HT-29 (cell line): ENCODE measurements around the gene PTPRU. TPM values are rescaled to one million over a fixed set of nuclear protein-coding genes. Genes with fewer than 3 reads are reported as not detected.

Experiments used
- DNase-seq: peaks from one replicate; pipeline ENCODE4 v3.0.0-alpha.2; 2015; ENCODE audit warnings: low spot score
- total RNA-seq: library from RNA; depleted of rRNA; stranded (reverse); fragments of >200 nt; shearing (Covaris generic); gene quantifications from 2 replicates; pipeline ENCODE4 v1.2.3, GENCODE V29; 2014

The PTPRU gene
- total RNA-seq, 1 experiment from 2014 or later, result 0.03 TPM

- DNase-seq, result no peak
Observed at GRCh38 chr1:29317063-29317915, 81.0 kb downstream of the PTPRU start.

- DNase-seq, result no peak
Observed at GRCh38 chr1:29317916-29318530, 81.7 kb downstream of the PTPRU start.

GRCh38 chr1:29318724-29319123 is 82.4 kb downstream of the PTPRU start:
- no peak for DNase-seq

- DNase-seq, result no peak
Observed at GRCh38 chr1:29319300-29320110, 83.2 kb downstream of the PTPRU start.

- no peak for DNase-seq
Observed at GRCh38 chr1:29320156-29320940, 84.0 kb downstream of the PTPRU start.

GRCh38 chr1:29321176-29321575 is 84.9 kb downstream of the PTPRU start:
- no peak for DNase-seq

GRCh38 chr1:29322147-29322694 is 85.9 kb downstream of the PTPRU start:
- DNase-seq, result no peak

GRCh38 chr1:29322861-29323585 is 86.7 kb downstream of the PTPRU start:
- DNase-seq, result no peak

GRCh38 chr1:29323636-29324035 is 87.3 kb downstream of the PTPRU start:
- no peak for DNase-seq

GRCh38 chr1:29324202-29324601 is 87.9 kb downstream of the PTPRU start:
- DNase-seq, result no peak

GRCh38 chr1:29324771-29325351 is 88.5 kb downstream of the PTPRU start:
- DNase-seq, result peak; percentile 53

- DNase-seq, result no peak
Observed at GRCh38 chr1:29325675-29326074, 89.4 kb downstream of the PTPRU start.

- DNase-seq, result no peak
Observed at GRCh38 chr1:29326123-29326522, 89.8 kb downstream of the PTPRU start.

GRCh38 chr1:29327223-29327935 is 91.1 kb downstream of the PTPRU start:
- no peak for DNase-seq

GRCh38 chr1:29329022-29329775 is 92.9 kb downstream of the PTPRU start:
- no peak for DNase-seq

- no peak for DNase-seq
Observed at GRCh38 chr1:29330089-29330488, 93.8 kb downstream of the PTPRU start.

GRCh38 chr1:29330856-29331255 is 94.5 kb downstream of the PTPRU start:
- DNase-seq, result no peak

GRCh38 chr1:29331309-29331708 is 95.0 kb downstream of the PTPRU start:
- DNase-seq, result no peak

GRCh38 chr1:29331729-29332128 is 95.4 kb downstream of the PTPRU start:
- no peak for DNase-seq
